Measurements from ENCODE around the gene AHDC1.

The AHDC1 gene

DNA sequence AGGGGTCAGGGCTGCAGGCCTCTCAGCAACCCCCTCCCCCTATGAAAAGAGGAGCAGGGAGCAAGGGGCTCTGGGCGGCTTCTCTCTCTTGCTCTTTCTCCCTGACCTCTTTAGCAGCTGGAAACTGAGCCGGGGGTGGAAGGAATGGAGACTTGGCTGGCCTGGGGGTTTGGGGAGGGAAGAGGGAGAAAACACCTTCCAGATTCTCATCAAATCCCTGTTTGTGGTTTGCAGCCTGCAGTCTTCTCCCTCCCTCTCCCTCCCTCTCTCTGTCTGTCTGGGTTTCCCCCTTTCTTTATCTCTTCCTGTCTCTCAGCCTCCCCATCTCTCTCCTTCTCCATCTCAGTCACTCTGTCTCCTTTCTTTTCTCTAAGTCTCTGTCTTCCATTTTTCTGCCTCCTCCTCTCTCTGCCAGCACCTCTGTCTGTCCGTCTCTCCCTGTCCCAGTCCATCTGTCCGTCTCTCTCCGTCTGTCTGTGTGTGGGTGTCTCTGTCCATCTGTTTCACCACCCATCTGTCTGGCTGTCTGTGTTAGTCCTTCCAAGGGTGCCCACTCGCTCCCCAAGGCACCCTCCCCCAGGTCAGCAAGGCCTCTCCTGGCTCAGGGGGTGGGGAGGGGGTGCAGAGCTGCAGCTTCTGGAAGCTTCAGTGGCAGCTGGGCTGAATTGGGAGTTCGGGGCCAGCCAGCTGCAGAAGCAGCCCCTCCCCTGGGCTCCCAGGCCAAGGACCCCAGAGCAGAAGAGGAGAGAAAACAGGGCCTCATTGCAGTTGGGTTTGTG lies 6.2 kb downstream of the AHDC1 start:
- no peak for DNase-seq

DNA sequence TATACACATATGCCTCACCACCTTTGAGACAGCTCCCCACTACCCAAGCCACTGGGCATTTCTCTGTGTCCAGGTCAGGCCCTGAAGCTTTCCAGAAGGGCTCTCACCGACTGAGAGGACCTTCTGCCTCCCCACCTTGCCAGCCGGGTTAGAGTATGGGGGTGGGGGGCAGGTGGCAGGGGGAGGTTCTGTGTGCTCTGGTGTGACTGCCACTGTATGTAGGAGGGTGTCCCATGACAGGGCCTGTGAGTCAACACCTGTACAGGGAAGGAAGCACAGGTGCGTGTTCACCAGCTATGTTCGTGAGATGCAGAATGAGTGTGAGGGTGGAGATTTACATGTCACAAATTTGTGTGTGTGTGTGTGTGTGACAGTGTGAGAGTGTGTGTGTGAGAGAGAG lies 7.0 kb downstream of the AHDC1 start:
- DNase-seq, result no peak

DNA sequence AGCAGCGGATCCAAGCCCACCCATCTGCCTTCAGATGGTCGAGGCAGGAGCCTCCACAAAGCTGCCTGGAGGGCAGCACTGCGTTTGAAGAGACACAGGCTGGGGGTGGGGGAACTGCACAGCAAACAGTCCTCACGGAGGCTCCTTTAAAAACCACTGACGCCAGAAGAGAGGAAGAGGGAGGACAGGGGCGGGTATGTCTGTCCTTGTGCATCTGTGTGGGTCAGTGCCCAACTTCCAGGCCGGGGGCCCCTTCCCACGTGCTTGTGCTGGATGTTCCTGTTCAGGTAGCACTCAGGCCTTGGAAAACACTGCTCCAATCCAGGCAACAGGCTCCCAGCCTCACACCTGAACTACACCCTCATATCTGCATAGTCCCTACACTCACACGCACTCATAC lies 7.7 kb downstream of the AHDC1 start:
- DNase-seq, result no peak

DNA sequence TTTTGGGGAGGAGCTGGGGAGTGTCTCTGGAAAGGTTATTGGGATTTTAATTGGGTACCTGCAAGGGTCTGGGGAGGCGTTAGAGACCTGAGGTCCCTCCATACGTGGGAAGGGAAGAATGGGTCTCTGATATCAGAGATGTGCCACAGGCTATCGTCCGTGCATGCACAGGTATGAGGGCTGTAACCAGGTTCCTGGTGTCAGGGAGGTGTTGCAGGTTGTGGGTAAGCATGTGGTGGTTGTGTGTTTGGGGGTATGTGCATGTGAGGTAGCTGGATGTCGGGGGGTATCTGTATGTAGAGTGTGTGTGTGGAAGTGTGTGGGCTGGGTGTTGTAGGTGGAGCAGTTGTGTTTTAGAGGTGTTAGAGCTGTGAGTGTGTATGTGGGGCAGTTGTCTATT lies 8.3 kb downstream of the AHDC1 start:
- DNase-seq, result no peak

DNA sequence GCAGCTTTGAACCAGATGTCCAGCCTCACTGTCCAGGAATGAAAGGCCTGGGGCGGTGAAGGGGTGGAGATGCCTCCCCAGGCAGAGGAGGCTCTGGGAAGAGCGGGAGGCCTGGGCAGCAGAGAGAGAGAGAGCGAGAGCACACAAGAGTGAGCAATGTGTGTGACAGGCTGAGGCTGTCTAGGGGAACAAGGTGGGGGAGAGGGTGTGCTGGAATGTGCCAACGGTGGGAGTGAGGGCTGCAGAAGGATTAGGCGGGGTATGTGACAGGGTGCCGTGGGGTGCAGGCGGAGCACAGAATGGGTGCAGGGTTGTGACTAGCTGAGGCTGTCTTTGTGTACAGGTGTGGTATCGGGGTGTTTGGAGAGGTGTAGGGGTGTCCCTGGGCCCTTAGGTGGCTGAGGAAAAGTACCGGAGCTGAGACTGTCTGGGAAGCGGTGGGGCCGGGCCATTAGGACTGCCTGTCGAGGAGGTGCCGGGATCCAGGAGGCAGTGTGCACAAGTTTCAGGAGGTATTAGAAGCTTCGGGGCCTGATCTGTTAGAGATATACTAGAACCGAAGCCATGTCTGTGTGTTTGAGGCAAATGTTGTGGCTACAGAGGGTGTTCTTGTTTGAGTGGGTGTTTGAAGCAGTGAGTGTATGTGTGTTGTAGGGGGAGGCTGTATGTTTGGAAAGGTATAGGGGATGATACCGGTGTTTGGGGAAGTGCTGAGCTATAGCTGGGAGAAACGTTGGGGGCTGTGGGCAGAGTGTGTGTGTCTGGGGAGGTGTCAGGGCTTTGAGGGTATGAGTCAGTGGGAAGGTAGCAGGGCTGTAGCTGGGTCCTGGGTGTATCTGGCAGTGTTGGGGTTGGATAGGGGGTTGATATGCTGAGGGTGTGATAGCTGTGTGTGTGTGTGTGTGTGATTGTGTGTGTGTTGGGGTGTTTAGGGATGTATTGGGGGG lies 9.1 kb downstream of the AHDC1 start:
- no peak for DNase-seq

DNA sequence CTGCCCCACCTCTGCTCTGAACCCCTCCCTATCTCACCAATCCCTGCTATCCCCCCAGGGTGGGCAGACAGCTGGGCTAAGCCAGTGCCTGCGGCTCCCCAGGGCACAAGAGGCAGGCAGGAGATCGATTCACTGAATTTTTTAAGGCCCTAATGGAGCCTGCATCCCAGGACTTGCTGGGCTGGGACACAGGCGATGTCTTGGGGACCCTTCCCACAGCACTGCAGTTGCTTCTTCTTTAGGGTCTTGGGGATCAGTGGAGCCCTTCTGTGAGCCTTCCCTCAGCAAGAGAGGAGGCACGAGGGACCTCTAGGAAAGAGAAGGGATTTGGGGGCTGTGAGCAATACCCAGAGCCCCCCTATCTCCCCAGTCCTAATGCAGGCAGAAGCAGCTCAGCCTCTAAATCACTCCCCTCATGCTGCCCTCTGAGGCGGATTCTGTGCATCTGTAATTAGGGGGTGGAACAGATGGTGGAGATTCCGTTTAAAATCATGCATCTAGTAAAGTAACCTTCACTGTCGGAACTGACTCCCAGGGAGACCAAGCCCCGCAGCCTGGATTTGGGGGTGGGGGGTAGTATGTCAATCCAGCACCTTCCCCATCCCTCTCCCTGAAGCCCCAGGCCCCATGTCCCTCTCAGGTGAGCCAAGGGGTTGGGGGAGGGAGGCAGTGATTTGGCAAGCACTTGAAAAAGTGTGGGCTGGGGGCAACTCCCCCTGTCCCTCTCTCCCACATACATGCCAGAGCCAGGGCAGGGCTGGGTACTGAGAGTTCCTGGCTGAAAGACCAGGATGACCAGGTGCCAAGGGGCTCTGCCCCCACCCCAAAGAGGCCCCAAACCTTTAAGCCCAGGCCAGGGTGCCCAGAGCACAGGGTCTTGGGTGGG lies 10.0 kb downstream of the AHDC1 start:
- DNase-seq, result no peak

DNA sequence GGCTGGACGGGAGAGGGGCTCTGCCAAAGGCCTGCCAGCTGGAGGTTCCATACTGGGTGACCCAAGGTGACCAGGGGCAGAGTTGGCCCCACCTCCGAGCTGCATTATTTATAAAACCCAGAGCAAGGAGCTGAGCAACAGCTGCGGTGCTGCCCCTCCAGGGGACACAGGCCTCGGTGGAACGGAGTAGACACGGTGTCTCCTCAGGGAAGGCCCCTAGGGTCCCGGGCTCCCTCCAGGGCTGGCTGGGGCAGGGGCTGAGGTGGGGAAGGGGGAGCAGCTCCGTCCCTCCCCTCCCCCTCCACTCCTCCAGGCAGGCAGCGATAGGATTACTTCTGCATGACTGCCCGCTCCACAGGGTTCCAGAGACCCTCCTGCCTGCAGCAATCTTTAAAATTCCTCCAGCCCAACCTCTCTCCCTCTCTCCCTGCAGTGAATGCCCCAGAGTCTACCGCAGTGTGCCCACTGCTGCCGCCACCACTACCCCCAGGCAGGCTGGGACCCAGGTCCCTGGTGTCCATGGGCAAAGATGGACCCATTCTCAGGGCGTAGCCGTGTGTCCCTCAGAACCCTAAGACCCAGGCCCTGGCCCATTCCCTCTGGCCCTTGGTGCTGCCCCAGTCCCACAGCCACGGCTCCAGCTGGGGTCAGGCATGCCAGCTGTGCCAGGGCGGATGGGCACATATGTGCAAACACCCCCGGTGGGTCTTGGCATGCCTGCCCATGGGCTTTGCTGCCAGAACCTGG lies 10.8 kb downstream of the AHDC1 start:
- no peak for DNase-seq

DNA sequence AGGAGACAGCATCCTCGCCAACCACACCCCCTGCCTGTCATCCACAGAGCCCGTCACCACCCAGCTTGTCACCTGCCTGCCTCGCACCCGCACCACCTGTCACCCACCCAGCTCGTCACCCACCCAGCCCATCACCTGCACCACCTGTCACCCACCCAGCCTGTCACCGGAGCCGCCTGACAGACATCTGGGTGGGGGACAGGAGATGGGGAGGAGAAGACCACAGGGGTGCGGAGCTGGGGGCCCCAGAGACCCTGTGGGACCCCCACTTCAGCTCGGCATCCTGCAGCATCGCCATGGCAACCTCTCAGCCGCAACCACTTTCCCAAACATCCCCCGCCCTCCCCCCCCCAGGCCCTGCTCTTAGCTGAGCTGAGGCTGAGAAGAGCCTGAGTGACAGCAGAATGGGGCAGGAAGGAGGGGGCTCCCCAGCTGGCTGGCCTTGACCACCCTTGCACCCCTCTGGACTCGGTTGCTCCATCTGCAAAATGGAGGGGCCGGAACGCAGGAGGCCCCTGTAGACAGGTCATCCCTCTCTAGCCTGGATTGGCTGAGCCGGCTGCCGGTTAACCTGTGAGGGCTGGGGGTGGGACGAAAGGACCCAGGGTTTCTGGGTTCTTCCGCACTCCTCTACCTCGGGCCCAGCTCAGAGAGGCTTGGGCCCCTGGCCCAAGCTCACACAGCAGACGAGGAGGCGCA lies 11.6 kb downstream of the AHDC1 start:
- no peak for DNase-seq

DNA sequence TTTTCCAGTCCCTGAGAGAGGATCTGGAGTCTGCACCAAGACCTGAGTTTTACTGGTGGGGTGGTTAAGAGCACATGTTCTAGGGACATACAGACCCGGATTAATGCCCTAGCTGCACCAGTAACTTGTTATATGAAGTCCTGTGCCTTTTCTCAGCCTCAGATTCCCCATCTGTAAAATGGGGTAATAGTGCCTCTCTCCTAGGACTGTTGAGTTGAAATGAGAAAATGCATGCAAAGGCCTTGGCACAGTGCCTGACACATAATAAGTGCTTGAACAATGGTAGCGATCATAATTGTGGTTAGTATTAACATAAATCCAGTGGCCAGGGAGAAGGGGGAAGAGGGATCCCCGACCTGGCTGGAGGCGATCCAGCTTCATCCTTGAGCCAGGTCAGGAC lies 12.3 kb downstream of the AHDC1 start:
- no peak for DNase-seq

DNA sequence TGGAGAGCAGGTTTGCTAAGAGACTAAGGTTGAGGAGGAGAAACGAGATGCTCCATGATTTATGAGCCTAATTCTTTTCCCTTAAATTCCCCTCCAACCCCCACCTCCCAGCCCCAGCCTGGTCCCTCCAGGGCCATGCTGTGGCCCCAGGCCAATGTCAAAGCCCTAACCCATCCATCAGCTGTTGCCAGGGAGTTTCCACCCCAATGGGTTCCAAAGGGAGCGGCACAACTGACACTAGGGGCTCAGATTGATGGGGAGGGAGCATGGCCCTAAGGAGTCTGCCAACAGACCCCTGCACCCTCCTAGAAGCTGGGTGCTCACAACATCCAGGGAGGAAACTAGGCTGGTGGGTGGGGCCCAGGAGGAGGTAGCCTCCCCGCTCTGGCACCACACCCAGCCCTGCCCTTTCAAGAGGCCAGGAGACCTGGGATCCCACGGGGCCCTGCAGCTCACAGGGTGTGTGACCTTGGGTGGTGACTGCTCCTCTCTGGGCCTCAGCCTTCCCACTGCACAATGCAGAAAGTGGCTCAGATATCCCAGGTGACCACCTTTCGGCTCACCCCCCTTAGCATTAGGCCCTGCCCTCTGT lies 12.9 kb downstream of the AHDC1 start:
- no peak for DNase-seq

DNA sequence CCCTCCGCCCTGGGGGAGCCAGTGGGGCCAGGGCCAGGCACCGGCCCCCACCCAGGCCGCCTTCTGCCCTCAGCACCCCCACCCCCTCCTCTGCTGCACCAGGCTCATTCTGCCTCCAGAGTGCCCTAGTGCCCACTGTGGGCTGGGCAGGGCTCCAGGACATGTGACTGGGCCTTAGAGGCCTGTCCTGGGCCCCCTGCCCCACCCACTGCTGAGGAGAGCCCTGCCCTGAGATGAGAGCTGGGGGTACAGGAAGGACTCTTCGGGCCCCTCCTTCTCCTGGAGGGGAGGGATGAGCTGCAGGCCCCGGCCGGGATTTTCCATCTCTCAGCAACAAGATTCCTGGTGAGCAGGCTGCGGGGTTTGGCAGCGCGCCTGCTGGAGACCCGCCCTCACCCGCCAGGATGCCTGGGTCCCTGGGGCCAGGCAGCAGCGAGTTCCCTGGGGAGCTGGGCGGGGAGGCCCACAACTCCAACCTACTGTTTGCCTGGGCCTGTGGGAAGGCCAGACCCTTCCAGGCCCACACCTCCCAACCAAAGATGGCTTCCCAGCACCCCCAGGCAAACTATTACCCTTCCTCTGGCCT lies 14.0 kb downstream of the AHDC1 start:
- no peak for DNase-seq

DNA sequence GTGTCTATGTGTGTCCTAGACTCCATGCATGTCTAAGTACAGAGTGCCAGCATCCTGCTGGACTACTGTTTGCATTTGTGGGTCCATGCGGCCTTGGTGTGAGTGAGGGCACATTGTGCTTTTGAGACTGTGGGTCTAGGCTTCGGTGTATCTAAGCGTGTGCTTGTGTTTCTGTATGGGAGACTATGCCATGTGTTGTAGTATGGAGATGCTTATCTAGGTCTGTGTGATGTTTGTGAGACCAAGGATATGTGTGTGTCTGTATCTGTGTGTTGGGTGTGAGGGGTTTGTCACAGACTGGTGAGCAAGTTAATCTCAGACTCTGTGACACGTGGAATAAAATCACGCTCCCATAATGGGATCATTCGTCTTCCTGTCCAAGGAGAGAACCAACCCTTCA lies 14.5 kb downstream of the AHDC1 start:
- DNase-seq, result no peak

DNA sequence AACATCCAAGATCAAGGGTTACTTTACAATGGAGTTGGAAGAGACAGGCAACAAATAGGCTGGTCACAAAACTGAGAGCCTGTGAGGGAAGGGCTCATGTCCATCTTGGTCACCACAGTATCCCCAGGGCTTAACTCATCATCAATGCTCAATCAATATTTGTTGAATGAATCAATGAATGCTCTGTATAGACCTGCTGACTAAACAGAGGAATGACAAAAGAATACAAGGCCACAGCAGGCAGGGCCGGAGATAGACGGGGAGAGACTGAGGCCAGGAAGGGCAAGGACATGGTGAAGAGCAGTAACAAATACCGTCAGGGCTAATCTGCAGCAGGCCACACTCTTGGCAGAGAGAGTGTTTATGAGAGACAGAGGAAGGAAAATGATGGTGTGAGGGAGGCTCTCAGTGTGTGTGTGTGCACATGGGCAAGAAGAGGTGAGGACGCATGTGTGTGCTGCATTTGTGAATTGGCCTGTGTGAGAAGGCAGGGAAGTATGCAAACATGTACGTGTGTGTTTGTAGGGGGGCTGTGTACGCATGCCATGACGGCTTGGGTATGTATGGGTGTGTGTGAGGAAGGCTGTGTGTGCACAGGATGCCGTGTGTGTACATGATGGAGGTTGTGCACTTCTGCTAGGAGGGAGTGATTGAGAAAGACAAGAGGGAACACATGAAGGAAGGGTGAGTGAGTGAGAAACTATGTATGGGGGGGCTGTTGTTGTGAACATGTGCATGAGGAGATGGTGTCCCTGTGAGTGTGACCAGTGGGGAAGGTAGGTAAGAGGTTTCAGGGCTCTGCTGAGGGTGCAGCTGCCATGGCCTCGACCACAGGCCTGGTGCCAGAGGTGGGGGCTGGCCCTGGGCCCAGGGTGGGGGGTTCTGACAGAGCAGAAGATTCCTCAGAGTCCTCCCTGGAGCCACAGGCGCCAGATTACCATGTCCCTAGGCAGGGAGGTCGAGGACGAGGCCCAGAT lies 15.4 kb downstream of the AHDC1 start:
- DNase-seq, result no peak

DNA sequence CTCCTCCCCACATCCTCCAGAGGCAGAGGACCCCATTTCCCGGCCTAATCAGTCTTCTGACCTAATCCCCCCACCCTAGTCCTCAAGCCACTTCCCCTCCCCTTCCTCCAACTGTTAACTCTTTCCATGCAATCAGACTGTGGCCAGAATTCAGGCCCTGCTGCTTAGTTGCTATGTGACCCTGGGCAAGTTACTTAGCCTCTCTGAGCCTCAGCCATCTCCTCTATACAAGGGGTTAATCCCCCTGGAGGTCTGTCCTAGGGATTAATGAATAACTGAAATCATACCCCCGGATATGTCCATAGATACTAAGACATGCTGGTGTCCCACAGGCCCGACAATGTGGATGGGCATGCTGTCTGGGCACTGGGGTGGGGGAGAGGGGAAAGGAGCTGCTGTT lies 18.3 kb downstream of the AHDC1 start:
- no peak for DNase-seq

DNA sequence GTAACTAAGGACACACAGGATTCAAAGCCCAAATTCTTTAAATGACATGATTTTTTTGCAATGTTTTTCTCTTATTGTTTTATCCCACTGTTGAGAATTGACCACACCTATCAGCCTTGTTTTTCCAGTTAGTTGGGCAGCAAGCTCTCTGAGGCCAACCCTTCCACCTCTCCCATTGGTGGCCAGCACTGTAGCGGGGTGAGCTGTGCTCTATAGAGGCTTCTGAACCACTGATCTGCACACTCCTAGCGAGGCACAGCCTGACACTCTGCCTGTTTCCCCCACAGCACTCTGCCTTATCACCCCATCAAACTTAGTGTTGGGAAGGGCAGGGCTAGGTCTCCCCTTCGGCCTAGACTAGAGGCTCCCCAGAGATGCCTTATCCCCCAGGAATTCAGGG lies 19.5 kb downstream of the AHDC1 start:
- no peak for DNase-seq

DNA sequence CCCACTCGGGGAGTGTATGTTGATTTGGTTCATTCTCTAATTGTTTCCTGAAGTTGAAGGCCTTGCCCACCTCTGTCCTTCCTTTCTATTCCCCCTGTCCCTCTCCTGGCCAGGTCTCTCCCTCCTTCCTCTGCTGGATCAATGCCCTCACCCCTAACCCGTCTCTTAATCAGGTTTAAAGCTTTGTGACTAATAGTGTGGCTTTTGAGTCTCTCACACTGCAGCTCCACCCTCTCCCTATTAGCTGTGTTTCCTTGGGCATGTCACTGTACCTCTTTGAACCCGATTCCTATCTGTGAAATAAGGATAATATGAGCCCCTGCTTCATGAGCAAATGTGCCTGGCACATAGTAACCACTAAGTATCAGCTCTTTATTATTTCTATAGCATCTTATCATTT lies 20.5 kb downstream of the AHDC1 start:
- no peak for DNase-seq

DNA sequence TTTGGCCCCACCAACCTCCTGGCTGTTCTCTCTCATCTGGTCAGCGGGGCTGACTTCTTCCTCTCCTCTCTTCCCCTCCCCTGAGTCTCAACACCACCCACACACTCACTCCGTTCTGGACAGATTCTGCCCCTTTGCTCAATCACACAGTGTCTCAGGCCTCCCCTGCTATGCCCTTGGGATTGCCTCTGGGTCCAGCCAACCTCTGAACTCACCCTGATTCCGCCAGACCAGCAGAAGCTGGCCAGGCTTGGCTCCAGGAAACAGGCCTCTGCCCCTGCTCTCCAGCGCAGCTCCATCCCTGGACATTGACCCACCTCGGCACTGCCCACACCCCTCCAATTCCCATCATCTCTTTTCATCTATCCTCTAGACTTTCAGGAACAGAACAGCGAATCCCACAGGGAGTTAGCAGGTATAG lies 22.1 kb downstream of the AHDC1 start:
- no peak for DNase-seq

DNA sequence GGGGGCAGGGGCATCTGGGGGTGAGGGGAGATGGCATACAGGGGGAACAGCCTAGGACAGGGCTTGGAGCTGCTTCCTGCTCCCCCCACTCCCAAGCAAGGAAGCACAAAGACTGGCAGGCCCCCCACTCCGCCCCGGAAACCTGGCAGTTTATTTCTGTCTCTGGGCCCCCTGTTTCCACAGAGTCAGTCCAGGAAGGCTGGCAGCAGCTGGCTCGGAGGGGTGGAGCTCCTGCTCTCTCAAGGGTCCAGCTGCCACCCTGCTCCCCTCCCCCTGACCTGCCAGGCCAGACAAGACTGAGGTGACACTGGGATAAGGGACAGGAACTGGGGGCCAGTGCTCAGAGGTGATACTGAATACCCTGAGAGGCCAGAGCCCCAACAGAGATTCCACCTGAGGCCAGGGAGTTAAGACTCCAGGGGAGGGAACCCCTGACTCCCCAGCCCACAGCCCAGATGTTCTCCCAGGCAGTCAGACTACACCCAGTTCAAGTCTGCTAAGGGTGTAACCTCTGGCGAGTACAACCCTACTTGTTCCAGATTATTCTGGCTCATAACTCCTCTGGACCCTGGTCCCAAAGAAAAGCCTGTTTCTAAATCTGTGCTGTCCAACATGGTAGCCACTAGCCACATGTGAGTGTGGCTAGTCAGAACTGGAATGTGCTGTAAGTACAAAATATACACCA lies 26.3 kb downstream of the AHDC1 start:
- no peak for DNase-seq

DNA sequence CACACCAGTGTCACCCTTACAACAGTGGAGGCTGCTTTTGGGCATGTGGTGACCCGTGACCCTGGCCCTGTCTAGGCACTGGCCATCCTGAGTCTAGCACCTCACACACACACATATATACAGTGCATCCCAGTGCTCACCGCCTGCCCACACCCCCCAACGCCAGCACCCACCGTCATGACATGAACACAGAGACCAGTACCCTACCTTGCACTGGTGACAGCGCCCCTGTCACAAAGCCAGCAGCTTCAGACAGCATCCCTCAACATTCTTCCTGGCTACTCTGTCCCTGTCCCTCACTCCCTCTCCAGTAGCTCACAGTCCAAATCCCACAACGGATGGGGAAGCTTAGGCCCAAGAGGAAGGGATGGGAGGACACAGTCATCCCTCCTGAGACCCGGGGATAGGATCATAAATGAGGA lies 27.1 kb downstream of the AHDC1 start:
- DNase-seq, result no peak
